Stimulated activated CD4-positive, alpha-beta T cell treated with anti-CD3 and anti-CD28 coated beads, Interleukin-15, amount 100 ng/mL, for 24 hours (primary cell): ENCODE data around the gene ERMP1.
"Not testable (repeated sequence)": the region's sequence is repeated elsewhere in the genome, so short reads cannot be mapped to it uniquely, and the experiment has no call there.

ENCODE experiments used
- DNase-seq: peaks from one replicate; pipeline ENCODE4 v3.0.0-alpha.2; 2020

Gene ERMP1

DNA sequence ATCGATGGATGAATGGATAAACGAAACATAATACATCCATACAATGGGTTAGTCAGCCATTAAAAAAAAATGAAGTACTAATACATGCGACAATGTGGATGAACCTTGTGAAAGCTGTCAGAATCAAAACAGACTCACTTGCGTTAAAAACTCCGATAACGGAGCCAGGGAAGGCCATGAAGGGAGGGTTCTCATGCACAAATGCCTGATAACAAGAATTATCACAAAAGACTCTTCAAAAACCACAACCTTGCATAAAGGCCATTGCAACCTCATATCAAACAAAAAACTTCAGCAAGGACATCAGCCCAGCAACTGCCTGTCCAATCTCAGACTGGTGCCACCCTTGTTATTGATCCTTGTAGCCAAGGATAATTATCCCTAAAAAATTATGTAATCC is 13.7 kb downstream of the ERMP1 start:
- no peak for DNase-seq

DNA sequence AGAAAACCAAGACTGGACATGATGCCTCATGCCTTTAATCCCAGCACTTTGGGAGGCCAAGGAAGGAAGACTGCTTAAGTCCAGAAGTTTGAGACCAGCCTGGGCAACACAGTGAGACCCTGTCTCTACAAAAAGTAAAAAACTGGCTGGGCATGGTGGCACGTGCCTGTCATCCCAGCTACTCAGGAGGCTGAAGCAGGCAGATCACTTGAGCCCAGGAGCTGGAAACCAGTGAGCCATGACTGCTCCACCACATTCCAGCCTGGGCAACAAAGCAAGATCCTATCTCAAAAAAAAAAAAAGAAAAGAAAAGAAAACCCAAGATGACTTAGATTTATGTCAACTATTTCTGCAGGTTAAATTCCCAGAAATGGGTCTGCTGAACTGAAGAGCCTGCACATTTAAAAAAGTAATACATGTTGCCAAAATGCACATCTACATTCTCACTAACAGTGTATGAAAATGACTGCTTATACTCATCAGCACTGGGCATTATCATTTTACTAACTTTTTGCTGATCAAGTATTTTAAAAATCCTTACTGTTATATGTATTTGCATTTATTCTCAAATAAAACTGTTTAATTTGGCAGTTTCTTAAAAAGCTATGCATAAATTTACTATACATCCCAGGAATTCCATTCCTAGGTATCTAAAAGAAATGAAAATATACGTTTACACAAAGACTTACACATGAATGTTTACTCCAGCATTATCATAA is 14.3 kb downstream of the ERMP1 start:
- DNase-seq: no peak

DNA sequence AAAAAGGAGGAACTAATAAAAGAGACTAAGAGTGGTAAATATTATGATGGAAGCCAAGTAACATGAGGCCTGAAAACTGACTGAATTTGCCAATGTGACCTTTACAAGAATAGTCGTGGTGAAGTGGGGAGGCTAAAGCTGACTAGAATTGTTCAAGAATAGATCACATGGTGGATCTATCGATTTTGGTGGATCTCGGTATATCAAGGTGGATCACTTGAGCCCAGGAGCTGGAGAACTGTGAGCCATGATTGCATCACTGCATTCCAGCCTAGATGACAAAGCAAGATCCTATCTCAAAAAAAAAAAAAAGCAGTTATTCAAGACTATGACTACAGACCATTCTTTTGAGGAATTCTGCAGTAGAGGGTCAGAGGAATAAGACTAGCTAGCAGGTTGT is 15.1 kb downstream of the ERMP1 start:
- DNase-seq: no peak

DNA sequence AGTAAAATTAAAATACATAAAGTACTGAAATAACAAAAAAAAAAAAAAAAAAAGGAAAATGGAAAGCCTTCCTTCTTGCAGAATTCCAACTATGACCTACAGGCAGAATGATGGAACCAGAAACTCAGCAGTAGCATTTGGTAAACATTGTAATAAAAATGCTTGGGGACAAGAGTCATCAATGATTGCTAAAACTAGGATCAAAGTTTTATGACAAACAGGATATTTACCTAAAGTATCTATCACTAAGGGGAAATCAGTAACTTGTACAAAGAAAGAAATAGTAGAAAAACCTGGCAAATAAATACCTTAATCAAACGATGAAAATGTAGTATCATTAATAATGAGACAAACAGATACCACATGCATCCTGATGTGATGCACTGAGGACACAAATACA is 17.5 kb downstream of the ERMP1 start:
- DNase-seq: no peak

DNA sequence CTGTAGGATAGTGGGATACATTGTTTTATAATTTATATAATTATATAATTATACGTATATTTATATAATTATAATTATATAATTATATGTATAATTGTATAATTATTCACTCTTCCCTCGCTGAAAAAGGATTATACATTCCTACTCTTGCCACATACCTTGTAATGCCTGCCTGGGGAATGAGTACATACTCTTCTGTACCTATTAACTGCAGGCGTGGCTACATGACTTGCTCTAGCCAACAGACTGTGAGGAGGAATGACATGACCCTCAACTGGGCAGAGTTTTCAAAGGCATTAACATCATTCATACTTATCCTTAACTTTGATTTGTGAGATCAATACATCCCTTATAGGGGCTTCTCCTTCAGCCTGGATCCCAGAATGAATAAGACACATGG is 19.1 kb downstream of the ERMP1 start:
- no peak for DNase-seq

DNA sequence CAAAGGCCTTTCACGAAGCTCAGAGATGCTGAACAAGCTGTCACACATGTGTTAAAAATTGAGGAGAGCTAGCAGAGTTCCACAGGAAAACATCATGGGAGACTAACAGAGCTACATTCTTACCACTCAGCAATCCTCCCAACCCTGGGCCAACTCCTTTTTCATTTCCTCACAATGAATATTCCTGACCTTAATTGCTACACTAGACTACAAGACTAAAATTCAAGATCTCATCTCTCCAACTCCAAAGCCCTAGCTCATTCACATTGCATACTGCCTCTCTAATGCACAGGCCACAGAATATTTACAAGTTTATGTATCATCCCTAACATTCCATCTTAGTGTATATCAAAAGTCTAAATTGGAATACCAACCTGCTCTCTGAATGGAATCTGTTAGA is 21.2 kb downstream of the ERMP1 start:
- DNase-seq: no peak

DNA sequence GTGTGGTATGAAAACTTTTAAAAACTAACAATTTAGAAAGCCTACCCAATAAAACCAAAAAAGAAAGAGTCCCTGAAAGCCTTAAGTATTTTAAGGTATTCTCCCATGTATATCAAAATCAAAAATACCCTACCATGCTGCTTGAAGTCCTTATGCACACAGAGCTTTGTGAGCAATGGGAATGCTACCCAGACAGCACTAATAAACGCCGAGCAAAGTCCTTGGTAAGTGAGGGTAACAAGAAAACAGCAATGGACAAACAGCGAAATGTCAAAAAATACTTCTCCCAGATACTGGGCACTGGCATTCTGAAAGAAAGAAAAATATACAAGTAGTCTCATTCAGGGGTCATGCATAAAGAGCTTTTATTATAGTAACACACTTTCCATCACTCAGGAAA is 27.4 kb downstream of the ERMP1 start:
- no peak for DNase-seq

DNA sequence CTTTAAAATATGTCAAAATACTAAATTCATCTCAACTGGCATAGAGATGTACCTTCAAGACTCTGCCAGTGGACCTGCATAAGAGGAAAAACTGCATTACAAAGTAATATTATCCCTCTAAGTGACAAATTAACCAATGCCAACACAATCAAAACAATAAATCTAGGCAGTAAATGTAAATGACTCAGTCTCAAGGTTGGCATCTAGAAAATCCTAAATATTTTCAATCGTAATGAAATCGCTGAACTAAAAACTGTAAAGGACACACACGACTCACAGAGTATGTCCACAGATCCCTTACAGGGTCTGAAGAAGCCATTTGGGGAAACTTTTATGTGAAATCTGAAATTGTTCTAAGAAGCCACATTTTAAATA is 31.2 kb downstream of the ERMP1 start:
- DNase-seq: no peak

DNA sequence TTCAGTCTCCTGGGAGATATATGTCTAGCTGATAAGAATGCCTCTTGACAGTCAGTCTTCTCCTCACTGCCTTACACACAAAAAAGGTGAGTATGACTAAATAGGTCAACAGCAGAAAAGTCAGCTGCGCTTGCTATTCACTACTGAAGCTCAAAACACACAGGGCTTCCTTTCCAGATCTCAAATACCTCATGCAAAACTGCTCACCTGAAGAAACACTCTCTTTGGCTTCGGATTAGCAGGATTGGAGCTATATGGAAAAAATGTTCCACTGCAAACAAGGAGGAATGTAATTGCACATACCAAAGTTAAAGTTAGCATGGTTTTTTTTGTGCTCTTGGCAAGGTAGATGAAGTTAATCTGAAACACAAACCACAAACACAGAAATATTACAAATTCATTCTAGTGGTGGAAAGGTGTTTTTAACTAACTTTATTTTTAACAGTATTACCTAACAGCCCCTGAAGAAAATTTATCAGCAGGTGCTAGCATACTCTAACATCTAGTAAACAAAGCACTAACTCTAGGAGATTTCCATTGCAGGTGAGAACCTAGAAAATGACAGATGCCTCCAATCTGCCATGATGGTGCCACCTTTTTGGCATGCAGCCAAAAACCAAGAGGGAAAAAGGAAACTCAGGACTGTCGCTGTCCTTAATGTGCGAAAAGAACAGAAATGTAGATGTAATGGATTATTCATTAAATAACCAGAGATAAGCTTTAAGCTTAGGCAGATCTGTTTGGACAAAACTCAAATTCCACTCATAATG is 31.8 kb downstream of the ERMP1 start:
- no peak for DNase-seq

DNA sequence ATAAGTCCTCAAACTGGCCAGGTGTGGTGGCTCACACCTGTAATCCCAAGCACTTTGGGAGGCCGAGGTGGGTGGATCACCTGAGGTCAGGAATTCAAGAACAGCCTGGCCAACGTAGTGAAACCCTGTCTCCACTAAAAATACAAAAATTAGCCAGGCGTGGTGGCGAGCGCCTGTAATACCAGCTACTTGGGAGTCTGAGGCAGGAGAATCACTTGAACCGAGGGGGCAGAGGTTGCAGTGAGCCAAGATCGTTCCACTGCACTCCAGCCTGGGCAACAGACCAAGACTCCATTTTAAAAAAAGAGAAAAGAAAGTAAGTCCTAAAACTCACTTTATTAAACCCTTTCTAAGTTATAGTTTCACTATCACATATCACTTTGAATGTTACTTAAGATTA is 32.5 kb downstream of the ERMP1 start:
- not testable (repeated sequence) for DNase-seq

DNA sequence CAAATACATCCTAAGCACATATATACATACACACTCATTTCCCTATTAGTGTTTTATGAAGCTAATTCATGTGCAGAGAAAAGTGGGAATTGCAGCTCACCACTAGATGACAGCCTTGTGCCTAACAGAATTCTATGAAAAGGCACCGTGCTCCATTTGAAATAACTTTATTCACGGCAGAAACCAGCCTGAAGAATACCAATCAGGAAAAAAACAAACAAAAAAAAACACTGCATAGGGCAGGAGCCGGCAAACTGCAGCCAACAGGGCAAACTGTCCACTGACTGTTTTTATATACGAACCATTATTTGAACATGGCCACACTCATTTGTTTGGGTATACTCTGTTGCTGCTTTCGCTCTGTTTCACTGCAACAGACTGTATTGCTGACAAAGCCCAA is 33.6 kb downstream of the ERMP1 start:
- no peak for DNase-seq

DNA sequence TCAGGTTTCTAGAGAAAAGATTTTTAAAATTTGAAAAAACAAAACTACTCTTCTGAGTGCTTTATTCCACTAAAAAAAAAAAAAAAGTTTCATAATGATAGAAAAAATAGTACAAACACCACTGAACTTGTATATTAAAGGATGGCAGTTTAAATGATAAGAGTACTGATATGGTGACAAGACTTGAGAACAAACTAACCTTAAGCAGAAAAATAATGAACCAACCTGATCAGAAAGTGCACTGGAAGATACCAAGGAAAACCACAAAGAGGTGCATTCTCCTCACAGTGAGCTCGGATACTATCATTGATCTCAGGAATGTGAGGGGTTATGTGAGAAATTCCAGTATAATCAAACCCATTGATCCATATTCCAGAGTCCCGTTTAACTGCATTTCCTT is 34.3 kb downstream of the ERMP1 start:
- DNase-seq: no peak

DNA sequence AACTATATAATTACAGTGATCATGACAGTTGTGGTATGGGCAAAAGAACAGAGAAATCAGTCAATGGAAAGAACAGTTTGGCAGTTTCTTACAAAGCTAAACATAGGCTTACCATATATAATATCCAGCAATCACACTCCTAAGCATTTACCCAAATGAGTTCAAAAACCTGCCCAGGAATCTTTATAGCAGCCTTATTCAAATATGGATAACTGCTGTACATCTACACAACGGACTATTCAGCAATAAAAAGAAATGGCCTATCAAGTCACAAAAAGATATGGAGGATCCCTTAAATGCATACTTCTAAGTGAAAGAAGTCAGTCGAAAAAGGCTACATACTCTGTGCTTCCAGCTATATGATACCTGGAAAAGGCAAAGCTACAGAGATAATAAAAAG is 36.6 kb downstream of the ERMP1 start:
- DNase-seq: no peak

DNA sequence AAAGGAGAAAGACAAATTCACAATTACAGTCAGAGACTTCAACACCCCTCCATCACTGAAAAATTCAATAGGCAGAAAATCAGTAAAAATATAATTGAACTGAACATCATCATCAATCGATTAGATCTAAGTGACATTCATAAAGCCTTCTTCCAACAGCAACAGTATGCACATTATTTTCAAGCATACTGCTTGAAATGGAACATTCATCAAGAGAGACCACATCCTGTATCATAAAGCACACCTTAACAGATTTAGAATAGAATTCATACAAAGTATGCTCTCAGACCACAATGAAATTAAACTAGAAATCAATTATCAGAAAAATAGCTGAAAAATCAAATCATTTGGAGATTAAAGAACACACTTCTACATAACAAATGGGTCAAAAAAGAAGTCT is 39.1 kb downstream of the ERMP1 start:
- no peak for DNase-seq

DNA sequence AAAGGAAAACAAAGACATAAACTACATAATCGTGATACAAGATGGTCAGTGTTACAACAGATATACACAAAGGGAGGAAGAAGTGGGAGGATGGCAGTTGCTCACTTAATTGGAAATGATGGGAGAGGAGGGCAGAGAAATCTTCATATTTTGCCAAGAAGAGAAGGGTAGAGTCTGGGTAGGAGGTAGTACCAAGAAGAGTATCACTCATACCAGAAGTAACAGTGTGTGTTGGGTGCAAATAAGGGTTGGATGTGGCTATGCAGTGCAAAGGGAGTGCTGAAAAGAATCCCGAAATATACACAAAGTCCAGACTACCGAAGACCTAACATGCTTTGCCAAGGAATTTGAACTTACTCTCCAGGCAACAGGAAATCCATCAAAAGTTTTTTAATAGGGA is 41.0 kb downstream of the ERMP1 start:
- no peak for DNase-seq

DNA sequence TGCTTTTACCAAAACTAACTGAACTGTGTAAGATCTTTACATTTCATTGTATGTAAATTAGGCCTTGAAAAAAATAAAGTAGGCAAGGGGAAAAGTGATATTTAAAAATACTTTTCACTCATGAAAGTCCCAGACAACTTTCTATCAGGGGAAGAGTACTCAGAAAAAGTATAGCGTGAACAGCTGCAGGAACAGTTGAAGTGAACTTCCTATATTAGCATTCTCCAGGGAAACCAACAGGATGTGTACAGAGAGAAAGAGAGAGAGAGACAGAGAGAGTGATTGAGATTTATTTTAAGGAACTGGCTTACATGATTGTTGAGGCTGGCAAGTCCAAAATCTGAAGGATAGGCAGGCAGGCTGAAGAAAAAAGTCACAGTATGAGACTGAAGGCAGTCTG is 42.0 kb downstream of the ERMP1 start:
- DNase-seq: no peak

DNA sequence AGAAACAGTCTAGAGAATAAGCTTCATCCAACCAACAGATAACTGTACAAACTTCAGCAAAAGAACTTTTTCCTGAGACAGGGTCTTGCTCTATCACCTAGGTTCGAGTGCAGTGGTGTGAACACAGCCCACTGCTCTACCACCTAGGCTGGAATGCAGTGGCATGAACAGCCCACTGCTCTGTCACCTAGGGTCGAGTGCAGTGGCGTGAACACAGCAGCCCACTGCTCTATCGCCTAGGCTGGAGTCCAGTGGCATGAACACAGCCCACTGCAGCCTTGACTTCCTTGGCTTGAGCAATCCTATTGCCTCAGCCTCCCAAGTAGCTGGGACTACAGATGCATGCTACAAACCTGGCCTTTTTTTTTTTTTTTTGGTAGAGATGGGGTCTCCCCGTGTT is 43.4 kb downstream of the ERMP1 start:
- DNase-seq: no peak

DNA sequence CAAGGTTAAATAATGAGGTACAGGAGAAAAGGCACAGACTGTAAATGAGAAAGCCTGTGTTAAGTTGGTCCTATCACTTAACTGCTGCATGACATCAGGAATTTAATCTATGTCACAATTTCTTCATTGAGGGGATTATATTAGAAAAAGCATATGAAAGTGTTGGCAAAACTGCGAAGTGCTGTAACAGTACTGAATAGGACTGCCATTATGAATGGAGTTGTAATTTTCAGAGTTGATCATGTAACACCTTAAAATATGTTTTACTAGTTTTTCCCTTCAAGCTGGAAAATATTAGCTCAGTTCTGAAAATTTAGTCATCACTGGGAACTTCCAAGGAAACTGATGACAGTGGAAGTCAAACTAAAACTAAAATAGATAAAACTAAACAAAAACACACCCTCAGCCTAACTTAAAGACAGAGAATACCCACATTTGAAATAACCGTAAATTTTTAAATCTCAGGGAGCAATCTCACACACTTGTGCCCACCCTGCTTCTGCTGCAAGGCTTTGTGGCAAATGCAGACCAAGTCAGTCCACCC is 45.1 kb downstream of the ERMP1 start:
- DNase-seq: no peak

DNA sequence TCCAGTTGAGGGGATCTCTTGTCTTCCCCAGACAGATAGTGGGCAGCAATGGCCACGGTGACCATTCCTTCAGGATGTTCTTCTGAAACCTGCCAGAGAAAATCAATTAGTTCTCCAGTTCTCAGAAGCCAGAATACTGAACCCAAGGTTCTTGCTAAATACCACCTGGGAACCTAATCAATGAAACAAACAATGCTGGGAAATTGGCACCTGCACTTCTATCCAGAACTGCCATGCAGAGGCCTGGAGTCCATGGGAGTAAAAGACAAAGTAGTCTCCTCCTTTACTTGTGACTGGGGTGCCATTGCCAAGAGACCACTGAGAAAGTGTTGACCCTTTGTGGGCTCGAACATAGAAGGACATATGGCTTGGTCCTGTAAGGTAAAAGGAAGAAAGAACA is 45.7 kb downstream of the ERMP1 start:
- no peak for DNase-seq

DNA sequence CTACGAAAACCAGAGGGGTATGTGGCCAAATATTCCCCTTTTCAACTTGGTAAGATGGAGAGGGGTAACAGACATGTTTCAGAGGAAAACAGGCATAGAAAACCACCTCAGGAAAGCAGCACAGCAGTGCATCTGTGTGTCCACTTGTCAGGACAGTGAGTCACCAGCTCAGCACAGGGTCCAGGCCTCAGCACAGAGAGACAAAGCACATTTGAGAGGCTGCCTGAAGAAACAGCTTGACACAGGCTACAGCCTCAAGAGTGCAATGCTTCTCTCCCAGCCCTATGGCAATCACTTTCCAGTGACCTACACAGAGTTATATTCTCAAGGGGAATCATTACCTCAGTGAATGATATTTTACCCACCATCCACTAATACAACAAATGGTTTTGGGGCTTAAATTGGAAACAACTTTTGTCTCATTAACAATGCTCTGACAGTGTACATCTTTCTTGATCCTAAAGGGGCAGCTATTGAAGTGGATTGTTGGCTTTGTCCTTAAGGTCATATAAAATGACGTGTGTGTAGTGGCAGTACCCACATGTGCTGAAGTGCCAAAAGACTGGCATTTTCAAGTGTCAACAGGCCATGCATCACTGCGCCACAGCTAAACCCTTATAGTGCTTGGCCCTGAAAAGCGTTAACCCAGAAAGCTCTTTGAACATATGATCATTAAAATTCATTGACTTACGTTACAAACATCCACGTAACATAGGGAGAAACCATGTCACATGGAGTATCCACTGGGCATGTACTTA is 46.4 kb downstream of the ERMP1 start:
- DNase-seq: no peak

DNA sequence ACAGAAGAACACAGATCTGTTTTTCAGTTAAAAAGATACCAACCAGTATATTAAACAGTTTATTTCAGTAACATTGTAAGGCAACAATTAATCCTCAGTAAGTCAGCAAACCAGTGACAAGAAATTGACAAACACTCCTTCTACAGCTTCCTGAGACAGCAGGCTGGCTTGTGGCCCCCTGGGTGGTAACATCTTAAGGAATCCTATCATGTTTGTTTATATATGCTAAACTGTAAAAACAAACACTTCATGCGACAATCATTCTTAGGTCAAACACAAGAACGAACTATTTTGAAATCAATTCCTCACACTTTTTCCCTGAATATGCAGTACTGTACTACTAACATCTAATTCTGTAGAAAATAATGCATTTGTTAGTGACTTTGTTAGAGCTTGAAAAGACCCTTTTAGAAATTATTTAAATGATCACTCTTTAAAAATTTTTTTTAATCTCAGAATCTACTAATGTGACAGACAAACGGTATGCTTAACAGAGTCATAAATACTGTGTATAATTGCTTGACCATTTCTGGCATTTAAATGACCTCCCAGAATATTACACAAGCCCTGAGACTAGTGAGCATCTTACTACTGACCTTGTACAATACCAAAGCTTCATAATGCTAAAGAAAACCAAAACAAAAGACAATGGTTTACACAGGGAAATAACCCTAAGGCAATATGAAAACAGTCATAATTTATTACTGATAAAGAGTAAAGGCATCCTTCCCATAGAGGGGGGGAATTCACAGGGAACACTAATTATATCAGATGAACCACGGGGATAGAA is 48.2 kb downstream of the ERMP1 start:
- no peak for DNase-seq

DNA sequence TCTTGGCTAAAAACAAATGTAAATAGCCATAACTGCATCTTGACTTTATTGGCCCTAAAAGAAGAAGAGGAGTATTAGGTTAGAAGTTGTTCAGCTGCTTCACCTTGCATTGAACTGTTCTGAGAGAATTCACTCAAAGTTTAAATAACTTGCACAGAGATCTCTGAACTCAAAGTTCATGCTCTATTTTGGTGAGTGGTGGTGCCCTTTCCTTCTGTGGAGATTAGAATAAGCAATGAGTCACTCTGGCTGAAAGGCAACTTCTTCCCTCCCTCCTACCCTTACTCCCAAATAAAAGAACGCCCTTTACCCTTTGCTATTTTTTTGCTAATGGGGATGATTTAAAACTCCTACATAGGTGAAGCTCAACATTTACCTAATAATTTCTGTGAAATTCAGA is 48.9 kb downstream of the ERMP1 start:
- DNase-seq: no peak

DNA sequence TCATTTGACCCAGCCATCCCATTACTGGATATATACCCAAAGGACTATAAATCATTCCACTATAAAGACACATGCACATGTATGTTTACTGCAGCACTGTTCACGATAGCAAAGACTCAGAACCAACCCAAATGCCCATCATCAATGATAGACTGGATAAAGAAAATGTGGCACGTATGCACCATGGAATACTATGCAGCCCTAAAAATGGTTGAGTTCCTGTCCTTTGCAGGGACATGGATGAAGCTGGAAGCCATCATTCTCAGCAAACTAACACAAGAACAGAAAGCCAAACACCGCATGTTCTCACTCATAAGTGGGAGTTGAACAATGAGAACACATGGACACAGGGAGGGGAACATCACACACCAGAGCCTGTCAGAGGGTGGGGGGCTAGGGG is 49.5 kb downstream of the ERMP1 start:
- not testable (repeated sequence) for DNase-seq
